Fibroblast of upper back skin (primary cell): ENCODE data around the gene RTL1.

Experiments
- DNase-seq: peaks from one replicate; pipeline ENCODE4 v3.0.0-alpha.2; 2013

Gene RTL1

GRCh38 chr14:100881211-100882025 is 22.1 kb downstream of the RTL1 start:
- DNase-seq: no peak

- DNase-seq: no peak
These were observed 23.0 kb downstream of the RTL1 start for GRCh38 chr14:100880271-100881101.

GRCh38 chr14:100879782-100880181 is 23.7 kb downstream of the RTL1 start:
- DNase-seq: no peak

- DNase-seq: no peak
These were observed 24.3 kb downstream of the RTL1 start for GRCh38 chr14:100879194-100879593.

GRCh38 chr14:100878271-100879146 is 25.0 kb downstream of the RTL1 start:
- no peak for DNase-seq

GRCh38 chr14:100875861-100876590 is 27.5 kb downstream of the RTL1 start:
- no peak for DNase-seq

- no peak for DNase-seq
These were observed 28.4 kb downstream of the RTL1 start for GRCh38 chr14:100875126-100875525.

GRCh38 chr14:100874411-100875091 is 29.0 kb downstream of the RTL1 start:
- no peak for DNase-seq

- DNase-seq: no peak
These were observed 29.5 kb downstream of the RTL1 start for GRCh38 chr14:100874051-100874410.

GRCh38 chr14:100873096-100873482 is 30.4 kb downstream of the RTL1 start:
- no peak for DNase-seq

GRCh38 chr14:100872259-100873095 is 31.0 kb downstream of the RTL1 start:
- peak; percentile 13 for DNase-seq

GRCh38 chr14:100871234-100872186 is 32.0 kb downstream of the RTL1 start:
- DNase-seq: peak; percentile 58

- no peak for DNase-seq
These were observed 34.7 kb downstream of the RTL1 start for GRCh38 chr14:100868621-100869370.

GRCh38 chr14:100867631-100868315 is 35.7 kb downstream of the RTL1 start:
- DNase-seq: no peak

- no peak for DNase-seq
These were observed 36.6 kb downstream of the RTL1 start for GRCh38 chr14:100866666-100867630.

GRCh38 chr14:100865682-100866591 is 37.6 kb downstream of the RTL1 start:
- DNase-seq: no peak
